ENCODE results near the gene SAT1.

SAT1 gene

GRCh38 chrX:23811656-23812055 is 28.7 kb downstream of the SAT1 start:
- no peak for DNase-seq

GRCh38 chrX:23813808-23814207 is 30.8 kb downstream of the SAT1 start:
- no peak for DNase-seq

- DNase-seq = no peak
Measured at GRCh38 chrX:23815376-23815775, 32.4 kb downstream of the SAT1 start.

- no peak for DNase-seq
Measured at GRCh38 chrX:23816179-23816578, 33.2 kb downstream of the SAT1 start.

- DNase-seq = no peak
Measured at GRCh38 chrX:23817979-23818336, 35.0 kb downstream of the SAT1 start.

GRCh38 chrX:23819385-23820234 is 36.6 kb downstream of the SAT1 start:
- DNase-seq = peak; percentile 45

- DNase-seq = no peak
Measured at GRCh38 chrX:23820235-23820782, 37.3 kb downstream of the SAT1 start.

GRCh38 chrX:23821847-23822246 is 38.9 kb downstream of the SAT1 start:
- no peak for DNase-seq

GRCh38 chrX:23822397-23822796 is 39.4 kb downstream of the SAT1 start:
- no peak for DNase-seq

GRCh38 chrX:23822841-23823240 is 39.9 kb downstream of the SAT1 start:
- no peak for DNase-seq

GRCh38 chrX:23825675-23826074 is 42.7 kb downstream of the SAT1 start:
- DNase-seq = no peak

- no peak for DNase-seq
Measured at GRCh38 chrX:23826216-23826615, 43.2 kb downstream of the SAT1 start.

GRCh38 chrX:23826653-23827052 is 43.7 kb downstream of the SAT1 start:
- DNase-seq = no peak

- no peak for DNase-seq
Measured at GRCh38 chrX:23828881-23829280, 45.9 kb downstream of the SAT1 start.

- no peak for DNase-seq
Measured at GRCh38 chrX:23832721-23833120, 49.7 kb downstream of the SAT1 start.
